HG03575 (cell line): ENCODE results near the gene SLC9A2.

Source experiments
- ATAC-seq: cut with Tn5 transposase; IDR thresholded peaks from one replicate; pipeline ENCODE4 v1.9.1; 2021; ENCODE audit not compliant: unreplicated experiment, insufficient number of reproducible peaks, low FRiP score; ENCODE audit errors: extremely low read depth

Gene SLC9A2

DNA sequence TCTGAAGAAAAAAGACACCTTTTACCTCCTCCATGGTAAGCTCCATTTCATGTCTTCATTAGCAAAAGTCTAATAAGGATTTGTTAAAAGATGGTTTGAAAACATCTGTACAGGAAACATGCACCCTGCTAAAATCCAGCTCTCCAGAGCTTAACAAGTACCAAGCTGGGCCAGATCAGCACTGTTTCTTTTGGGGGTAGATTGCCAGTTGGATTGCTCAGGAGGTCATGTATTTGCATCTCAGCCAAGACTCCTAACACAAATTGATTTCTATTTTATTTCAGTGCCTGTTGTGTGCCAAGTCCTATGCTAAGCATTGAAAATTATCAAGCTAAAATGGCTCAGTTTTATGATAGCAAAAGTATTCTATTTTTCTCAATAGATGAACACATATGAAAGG, 139.1 kb downstream of the SLC9A2 start:
- no peak for ATAC-seq
